HL-60/S4 (cell line): Measurements from ENCODE around the gene BDKRB1.

ENCODE experiments used
- in situ Hi-C: fragments of 300-500 bp; cut with MboI; formaldehyde crosslinking; loops from 2 replicates; pipeline ENCODE4 v1.14.3; 2022; ENCODE audit warnings: low sequenced_read_pairs

The BDKRB1 gene

DNA sequence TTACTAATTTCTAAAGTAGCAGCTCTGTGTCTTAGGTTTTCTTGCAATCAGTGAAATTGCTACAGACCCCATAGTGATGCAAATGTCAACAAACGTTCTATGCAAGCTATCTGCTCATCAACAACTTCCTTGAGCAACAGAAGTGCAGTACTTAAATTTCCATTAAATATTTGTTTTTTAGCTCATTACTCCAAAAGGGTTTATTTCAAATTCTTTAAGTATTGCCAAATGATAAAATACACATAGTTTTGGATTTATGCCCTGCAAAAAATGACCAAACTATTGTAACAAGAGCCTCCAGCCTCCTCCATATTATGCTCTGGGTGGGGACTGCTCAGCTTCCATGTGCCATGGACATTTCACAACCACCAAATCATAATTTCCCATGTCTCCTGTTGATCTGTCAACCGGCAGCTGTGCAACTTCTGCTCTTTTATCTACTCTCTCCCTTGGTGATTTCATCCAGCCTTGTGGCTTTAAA, 4.4 kb downstream of the BDKRB1 start:
- in situ Hi-C loops = loop anchor here (10.0 kb wide), 1 partner anchor 156 kb away; no protein-coding TSS in a partner anchor

- in situ Hi-C loops = loop anchor here (10.0 kb wide), 1 partner anchor 156 kb away; no protein-coding TSS in a partner anchor
These were observed 5.0 kb downstream of the BDKRB1 start for GRCh38 chr14:96261053-96261452.

GRCh38 chr14:96261772-96262655, 6.0 kb downstream of the BDKRB1 start:
- in situ Hi-C loops = loop anchor here (10.0 kb wide), 1 partner anchor 157 kb away; no protein-coding TSS in a partner anchor

DNA sequence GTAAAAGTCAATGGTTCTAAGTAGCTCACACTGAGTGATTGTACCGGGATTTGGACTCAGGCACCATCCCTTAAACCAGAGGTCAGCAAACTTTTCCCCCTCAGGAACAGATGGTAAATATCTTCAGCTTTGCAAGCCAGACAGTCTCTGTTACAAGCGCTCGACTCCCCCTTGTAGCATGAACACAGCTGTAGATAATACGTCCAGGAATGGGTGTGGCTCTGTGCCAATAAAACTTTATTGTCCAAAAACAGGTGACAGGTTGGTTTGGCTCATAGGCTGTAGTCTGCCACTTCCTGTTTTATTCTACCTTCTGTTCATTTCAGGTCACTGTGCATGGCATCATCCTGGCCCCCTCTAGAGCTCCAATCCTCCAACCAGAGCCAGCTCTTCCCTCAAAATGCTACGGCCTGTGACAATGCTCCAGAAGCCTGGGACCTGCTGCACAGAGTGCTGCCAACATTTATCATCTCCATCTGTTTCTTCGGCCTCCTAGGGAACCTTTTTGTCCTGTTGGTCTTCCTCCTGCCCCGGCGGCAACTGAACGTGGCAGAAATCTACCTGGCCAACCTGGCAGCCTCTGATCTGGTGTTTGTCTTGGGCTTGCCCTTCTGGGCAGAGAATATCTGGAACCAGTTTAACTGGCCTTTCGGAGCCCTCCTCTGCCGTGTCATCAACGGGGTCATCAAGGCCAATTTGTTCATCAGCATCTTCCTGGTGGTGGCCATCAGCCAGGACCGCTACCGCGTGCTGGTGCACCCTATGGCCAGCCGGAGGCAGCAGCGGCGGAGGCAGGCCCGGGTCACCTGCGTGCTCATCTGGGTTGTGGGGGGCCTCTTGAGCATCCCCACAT, 7.6 kb downstream of the BDKRB1 start:
- in situ Hi-C loops = loop anchor here (10.0 kb wide), 1 partner anchor 159 kb away; no protein-coding TSS in a partner anchor

DNA sequence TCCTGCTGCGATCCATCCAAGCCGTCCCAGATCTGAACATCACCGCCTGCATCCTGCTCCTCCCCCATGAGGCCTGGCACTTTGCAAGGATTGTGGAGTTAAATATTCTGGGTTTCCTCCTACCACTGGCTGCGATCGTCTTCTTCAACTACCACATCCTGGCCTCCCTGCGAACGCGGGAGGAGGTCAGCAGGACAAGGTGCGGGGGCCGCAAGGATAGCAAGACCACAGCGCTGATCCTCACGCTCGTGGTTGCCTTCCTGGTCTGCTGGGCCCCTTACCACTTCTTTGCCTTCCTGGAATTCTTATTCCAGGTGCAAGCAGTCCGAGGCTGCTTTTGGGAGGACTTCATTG, 8.2 kb downstream of the BDKRB1 start:
- in situ Hi-C loops = loop anchor here (10.0 kb wide), 1 partner anchor 159 kb away; no protein-coding TSS in a partner anchor

DNA sequence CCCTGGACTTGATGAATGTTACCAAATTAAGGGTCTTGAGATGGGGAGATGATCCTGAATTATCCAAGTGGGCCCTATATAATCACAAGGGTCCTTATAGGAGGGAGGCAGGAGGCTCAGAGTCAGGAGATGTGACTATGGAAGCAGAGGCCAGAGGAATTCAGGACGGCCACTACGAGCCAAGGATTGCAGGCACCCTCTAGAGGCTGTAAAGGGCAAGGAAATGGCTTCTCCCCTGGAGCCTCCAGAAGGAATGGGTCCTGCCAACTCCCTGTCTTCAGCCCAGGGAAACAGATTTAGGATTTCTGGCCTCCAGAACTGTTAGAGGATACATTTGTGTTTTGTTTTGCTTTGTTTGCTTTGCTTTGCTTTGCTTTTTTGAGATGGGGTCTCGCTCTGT, 8.8 kb downstream of the BDKRB1 start:
- in situ Hi-C loops = loop anchor here (10.0 kb wide), 1 partner anchor 160 kb away; no protein-coding TSS in a partner anchor

GRCh38 chr14:96265383-96266095, 9.5 kb downstream of the BDKRB1 start:
- in situ Hi-C loops = loop anchor here (10.0 kb wide), 1 partner anchor 161 kb away; no protein-coding TSS in a partner anchor

GRCh38 chr14:96267336-96267735, 11.3 kb downstream of the BDKRB1 start:
- in situ Hi-C loops = loop anchor here (10.0 kb wide), 1 partner anchor 163 kb away; no protein-coding TSS in a partner anchor

DNA sequence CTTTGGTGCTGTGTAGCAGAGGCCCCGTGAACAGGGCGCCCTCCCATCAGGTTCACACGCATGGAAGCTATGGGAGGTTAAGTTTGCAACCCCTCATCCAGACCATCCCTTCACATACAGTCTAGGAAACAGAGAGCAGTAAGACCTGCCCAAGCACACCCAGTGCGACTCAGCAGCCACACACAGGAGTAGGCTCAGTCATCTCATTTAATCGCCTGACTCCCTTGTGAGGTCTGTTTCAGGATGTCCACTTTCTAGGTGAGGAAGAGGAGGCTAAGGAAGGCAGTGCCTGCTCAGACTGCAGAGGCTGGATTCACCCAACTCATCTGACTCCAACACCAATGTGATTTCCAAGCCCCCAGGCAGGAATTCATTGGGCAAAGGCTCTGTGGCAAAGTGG, 11.9 kb downstream of the BDKRB1 start:
- in situ Hi-C loops = loop anchor here (10.0 kb wide), 1 partner anchor 163 kb away; no protein-coding TSS in a partner anchor

DNA sequence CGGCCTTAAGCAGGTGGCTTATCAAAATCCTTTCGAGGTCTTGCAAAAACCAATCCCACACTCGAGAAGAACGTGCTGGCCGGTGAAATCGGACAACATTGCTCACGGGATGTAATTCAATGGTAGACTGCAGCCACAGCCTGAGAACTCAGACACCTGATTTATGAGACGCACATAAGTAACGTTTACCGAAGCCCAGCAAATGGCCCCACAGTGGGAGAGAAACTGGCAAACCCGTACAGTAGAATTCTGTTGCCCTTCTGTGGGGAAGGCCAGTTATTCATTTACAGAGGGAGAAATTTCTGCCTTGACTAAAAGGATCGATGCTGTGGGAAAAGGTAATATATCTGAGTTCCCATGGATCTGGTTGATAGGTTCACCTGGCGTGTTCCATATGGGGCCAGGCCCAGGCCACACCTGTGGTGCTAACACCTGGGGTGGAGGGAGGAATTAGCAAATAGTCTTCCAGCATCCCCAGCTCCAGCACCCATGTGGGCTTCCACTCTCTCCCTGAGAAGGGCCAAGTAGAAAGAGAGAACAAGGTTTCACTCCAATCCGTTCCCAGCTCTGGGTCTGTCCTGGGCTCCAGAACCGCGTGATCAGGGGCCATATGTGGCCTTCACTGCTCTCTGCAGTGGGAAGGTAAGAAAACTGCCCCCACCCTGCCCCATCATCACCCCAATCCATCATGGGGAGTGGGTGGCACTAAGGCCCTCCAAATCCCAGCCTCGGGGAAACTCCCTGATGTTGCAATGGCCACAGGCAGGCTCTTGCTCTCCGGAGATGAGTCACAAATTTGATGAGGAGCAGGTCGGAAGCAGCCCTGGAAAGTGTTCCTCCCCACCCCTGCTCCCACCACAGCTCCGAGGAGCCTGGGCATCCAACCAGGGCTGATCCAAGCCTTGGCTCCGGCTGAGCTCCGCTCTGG, 12.7 kb downstream of the BDKRB1 start:
- in situ Hi-C loops = loop anchor here (10.0 kb wide), 1 partner anchor 164 kb away; no protein-coding TSS in a partner anchor

DNA sequence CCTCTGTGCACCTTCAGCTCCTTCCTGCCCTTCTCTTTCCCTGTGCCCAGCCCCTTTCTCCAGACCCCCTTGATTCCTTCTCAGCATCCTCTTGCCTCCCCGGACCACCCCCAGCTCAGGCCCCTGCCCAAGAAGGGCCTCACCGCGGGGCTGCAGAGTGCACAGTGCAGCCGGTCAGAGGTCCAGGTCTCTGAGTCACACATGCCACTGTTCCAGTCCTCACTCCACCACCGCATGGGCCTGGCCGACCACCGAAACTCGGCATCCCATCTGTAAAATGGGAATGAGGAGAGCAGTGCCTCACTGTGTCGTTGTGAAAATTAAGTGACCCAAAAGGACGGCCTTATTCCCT, 13.3 kb downstream of the BDKRB1 start:
- in situ Hi-C loops = loop anchor here (10.0 kb wide), 1 partner anchor 165 kb away; no protein-coding TSS in a partner anchor

GRCh38 chr14:96270565-96271420, 14.8 kb downstream of the BDKRB1 start:
- in situ Hi-C loops = no loop called here

DNA sequence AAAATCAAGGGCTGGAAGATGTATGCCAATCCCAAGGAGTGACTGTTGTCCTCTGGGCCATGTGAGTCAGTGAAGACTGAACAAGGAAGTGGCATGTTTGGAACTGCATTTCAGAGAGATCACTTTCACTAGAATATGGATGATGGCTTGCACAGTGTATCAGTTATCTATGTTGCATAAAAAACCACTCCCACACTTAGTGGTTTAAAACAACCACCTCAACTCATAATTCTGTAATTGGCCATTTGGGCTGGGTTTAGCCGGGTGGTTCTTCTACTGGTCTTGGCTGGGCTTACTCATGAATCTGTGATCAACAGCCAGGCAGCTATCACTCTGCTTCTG, 15.4 kb downstream of the BDKRB1 start:
- in situ Hi-C loops = no loop called here

DNA sequence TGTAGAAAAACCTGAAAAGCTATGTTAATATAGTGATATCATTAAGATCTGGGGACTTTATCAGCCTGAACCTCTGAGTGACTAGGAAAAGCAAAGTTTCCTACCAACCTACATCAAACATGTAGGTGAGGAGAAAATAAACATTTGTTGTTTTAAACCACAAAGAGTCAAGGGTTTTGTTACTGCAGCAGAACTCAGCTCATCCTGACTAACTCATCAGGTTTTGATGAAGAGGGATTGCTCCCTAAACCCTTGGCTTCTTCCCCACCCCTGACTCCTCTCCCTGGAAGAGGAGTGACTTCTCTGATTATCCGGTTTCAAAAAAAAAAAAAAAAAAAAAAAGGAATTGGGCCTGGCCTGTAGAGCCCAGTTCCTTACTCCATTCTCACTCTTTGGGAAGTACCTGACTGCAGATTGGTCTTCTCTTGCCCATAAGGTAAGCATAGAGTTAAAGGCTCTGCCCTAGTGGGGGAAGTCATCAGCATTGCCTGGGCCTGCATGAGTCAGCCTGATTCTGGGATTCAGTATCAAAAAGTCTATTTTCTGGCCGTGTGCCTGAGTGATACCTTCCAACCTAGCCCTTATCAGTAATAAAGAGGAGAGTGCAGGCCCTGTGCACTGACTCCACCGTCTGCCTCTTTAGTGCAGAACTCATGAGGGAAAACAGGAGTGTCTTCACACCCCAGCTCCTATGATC, 16.9 kb downstream of the BDKRB1 start:
- in situ Hi-C loops = no loop called here

DNA sequence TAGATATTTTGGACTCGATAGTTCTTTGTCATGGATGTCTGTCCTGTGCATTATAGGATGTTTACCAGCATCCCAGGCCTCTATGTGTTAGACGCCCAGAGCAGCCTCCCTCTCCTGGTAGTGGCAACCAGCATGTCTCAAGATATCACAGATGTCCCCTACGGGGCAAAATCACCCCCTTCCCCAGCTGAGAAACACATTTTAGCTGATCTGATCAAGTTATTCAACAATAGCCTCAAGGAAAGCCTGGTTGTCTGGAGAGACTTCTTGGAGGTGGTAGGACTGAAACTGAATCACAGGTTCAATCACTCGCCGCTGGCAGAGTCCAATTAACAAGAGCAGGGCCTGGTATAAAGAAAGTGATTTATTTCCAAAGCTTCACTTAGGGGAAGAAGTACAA, 17.6 kb downstream of the BDKRB1 start:
- in situ Hi-C loops = no loop called here

DNA sequence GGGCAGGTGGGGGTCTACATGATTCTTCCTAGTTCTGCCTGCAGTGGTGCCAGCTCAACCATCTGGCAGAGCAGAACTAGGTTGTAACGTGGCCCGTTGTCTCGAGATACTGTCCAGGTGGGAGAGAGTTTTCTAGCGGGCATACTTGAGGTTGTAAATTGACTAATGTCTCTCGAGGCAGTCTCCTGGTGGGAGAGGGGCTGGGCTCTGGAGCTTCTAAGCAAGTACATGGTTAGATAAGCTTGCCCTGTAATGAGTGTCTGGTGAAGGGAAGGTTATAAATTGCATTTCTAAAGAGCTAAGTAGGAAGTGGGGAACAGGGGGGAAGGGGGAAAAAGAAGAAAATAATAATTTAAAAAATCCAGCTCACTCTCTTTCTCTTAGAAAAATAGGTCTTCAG, 18.1 kb downstream of the BDKRB1 start:
- in situ Hi-C loops = no loop called here

- in situ Hi-C loops = no loop called here
These were observed 18.5 kb downstream of the BDKRB1 start for GRCh38 chr14:96274543-96274942.
